Ishikawa (cell line): ENCODE measurements around the gene TAGLN3.

Source experiments
- CEBPB ChIP-seq: IDR thresholded peaks from 2 replicates; pipeline ENCODE4 v1.6.1; 2012
- CREB1 ChIP-seq: IDR thresholded peaks from 2 replicates; pipeline ENCODE4 v1.6.1; 2012; ENCODE audit warnings: low read depth
- EGR1 ChIP-seq: IDR thresholded peaks from 2 replicates; pipeline ENCODE4 v1.6.1; 2012
- EP300 ChIP-seq: IDR thresholded peaks from 2 replicates; pipeline ENCODE4 v1.6.1; 2012; ENCODE audit warnings: borderline replicate concordance
- FOXM1 ChIP-seq: IDR thresholded peaks from 2 replicates; pipeline ENCODE4 v1.6.1; 2012; ENCODE audit warnings: low read depth, borderline replicate concordance
- MAX ChIP-seq: IDR thresholded peaks from 2 replicates; pipeline ENCODE4 v1.6.1; 2012
- NFIC ChIP-seq: IDR thresholded peaks from 2 replicates; pipeline ENCODE4 v1.6.1; 2012
- RAD21 ChIP-seq: IDR thresholded peaks from 2 replicates; pipeline ENCODE4 v1.6.1; 2012; ENCODE audit warnings: low read depth
- TAF1 ChIP-seq: IDR thresholded peaks from 2 replicates; pipeline ENCODE4 v1.6.1; 2012; ENCODE audit warnings: low read depth, mild to moderate bottlenecking
- TCF12 ChIP-seq: IDR thresholded peaks from 2 replicates; pipeline ENCODE4 v1.6.1; 2012; ENCODE audit warnings: low read depth
- TEAD4 ChIP-seq: IDR thresholded peaks from 2 replicates; pipeline ENCODE4 v1.6.1; 2012
- YY1 ChIP-seq: IDR thresholded peaks from 2 replicates; pipeline ENCODE4 v1.6.1; 2012; ENCODE audit warnings: low read depth
- ZBTB7A ChIP-seq: IDR thresholded peaks from 2 replicates; pipeline ENCODE4 v1.6.1; 2012; ENCODE audit warnings: low read depth
- TF ChIP-seq, protein P1 (sequence below): IDR thresholded peaks from 2 replicates; pipeline ENCODE4 v1.6.1; 2012; ENCODE audit warnings: low read depth, mild to moderate bottlenecking
- TF ChIP-seq, protein P2 (sequence below): IDR thresholded peaks from 2 replicates; pipeline ENCODE4 v1.6.1; 2012

The TAGLN3 gene

DNA sequence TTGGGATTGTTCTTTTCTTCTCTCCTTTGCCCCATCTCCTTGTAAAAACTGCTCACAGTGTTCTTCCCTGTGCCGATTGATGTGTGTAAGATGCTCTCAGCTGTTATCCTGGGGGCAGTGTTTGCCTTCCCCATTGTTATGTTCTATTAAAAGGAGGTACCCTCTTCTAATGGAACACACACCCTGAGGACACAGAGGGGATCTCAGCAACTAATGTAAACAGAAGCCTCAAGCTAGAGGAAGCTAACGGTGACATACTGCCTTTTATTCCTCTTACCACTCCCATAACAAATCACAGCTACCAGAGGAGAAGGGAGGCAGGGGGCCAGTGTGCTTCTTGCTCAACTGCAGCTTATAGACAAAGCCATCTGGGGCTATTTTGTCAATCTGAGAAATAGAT, 2.2 kb downstream of the TAGLN3 start:
- TF ChIP-seq, protein P1, sequence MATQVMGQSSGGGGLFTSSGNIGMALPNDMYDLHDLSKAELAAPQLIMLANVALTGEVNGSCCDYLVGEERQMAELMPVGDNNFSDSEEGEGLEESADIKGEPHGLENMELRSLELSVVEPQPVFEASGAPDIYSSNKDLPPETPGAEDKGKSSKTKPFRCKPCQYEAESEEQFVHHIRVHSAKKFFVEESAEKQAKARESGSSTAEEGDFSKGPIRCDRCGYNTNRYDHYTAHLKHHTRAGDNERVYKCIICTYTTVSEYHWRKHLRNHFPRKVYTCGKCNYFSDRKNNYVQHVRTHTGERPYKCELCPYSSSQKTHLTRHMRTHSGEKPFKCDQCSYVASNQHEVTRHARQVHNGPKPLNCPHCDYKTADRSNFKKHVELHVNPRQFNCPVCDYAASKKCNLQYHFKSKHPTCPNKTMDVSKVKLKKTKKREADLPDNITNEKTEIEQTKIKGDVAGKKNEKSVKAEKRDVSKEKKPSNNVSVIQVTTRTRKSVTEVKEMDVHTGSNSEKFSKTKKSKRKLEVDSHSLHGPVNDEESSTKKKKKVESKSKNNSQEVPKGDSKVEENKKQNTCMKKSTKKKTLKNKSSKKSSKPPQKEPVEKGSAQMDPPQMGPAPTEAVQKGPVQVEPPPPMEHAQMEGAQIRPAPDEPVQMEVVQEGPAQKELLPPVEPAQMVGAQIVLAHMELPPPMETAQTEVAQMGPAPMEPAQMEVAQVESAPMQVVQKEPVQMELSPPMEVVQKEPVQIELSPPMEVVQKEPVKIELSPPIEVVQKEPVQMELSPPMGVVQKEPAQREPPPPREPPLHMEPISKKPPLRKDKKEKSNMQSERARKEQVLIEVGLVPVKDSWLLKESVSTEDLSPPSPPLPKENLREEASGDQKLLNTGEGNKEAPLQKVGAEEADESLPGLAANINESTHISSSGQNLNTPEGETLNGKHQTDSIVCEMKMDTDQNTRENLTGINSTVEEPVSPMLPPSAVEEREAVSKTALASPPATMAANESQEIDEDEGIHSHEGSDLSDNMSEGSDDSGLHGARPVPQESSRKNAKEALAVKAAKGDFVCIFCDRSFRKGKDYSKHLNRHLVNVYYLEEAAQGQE = no peak
- TF ChIP-seq CEBPB (no peak), EGR1 (no peak), TCF12 (no peak), CREB1 (no peak), EP300 (no peak), NFIC (no peak), MAX (no peak), YY1 (no peak), TEAD4 (no peak), ZBTB7A (no peak), TAF1 (no peak), FOXM1 (no peak), RAD21 (no peak)
- TF ChIP-seq, protein P2, sequence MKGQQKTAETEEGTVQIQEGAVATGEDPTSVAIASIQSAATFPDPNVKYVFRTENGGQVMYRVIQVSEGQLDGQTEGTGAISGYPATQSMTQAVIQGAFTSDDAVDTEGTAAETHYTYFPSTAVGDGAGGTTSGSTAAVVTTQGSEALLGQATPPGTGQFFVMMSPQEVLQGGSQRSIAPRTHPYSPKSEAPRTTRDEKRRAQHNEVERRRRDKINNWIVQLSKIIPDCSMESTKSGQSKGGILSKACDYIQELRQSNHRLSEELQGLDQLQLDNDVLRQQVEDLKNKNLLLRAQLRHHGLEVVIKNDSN = no peak

DNA sequence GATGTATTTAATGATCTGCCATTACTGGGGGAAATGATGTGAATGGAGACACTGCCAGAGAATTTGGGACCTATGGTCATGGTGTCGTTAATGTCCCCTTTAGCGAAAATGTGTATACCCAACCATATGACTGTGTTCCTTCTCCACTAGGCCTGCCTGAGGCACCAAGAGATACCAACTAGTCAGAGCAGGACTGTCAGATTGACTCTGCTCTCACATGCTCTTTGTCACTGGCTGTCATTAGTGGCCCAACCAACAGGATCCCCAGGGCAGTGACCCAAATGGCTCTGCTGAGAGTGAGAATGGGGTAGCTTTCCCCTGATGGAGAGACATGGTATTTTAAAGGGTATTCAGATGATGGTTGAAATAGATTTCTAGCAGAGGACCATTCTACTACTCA, 2.8 kb downstream of the TAGLN3 start:
- no peak for TF ChIP-seq RAD21
- no peak for TF ChIP-seq YY1
- TF ChIP-seq, protein P2 = no peak
- no peak for TF ChIP-seq EP300
- TF ChIP-seq CEBPB = no peak
- TF ChIP-seq ZBTB7A = no peak
- TF ChIP-seq CREB1 = no peak
- no peak for TF ChIP-seq TAF1
- no peak for TF ChIP-seq MAX
- no peak for TF ChIP-seq FOXM1
- no peak for TF ChIP-seq NFIC

DNA sequence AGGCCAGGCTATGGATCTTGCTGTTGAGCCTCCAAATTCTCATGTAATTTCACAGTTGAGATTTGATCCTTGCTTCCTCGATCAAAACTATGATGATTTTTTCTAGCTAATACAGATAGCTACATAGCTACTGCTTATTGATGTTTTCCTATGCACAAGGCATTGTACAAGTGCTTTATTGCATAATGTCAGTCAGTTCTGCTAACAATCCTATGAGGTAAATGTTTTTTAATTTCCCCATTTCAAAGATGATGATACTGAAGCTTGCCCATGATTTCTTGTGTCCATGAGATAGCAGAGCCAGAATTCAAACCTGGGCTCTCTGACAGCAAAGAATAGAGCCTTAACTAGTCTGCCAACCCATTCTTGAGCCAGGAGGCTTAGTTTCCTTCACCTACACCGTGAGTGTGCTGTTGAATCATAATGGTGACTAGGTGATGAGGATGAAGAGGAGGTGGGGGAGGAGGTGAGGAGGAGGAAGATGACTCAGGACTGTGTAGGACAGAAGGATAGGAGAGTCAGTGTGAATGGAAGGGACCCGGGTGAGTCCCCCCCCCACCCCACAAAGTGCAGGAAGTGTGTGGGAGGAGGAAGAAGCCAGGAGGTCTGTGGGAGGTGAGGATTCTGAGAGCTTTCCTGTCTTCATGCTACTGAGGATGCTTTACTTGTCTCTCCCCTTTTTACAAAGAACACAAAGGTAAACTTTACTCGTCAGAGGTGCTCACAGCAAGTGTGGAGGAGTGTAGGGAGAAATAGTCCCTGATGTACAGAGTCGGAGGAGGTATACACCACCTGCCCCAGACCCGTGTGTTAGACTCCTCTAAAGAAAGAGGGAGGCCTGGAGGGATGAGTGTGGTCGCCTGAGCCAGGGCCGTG, 3.6 kb downstream of the TAGLN3 start:
- TF ChIP-seq ZBTB7A = no peak
- no peak for TF ChIP-seq CEBPB
- no peak for TF ChIP-seq TAF1

- TF ChIP-seq, protein P1 = no peak
- TF ChIP-seq RAD21 = no peak
- no peak for TF ChIP-seq EP300
- TF ChIP-seq FOXM1 = no peak
Measured at GRCh38 chr3:112003321-112004080, 4.8 kb downstream of the TAGLN3 start.

- TF ChIP-seq YY1 (no peak), FOXM1 (no peak), CEBPB (no peak), CREB1 (no peak), TEAD4 (no peak), TAF1 (no peak), EGR1 (no peak), NFIC (no peak), TCF12 (no peak), MAX (no peak), ZBTB7A (no peak), EP300 (no peak), RAD21 (no peak)
- TF ChIP-seq, protein P1 = no peak
- TF ChIP-seq, protein P2 = no peak
Measured at GRCh38 chr3:112004187-112004586, 5.5 kb downstream of the TAGLN3 start.
